HepG2 (cell line): Measurements from ENCODE around the gene C5orf24. TPM values are rescaled to one million over a fixed set of nuclear protein-coding genes. Genes with fewer than 3 reads are reported as not detected.

Experiments
- ASH2L ChIP-seq: fragments of 300-600, 200-600 bp; sonication (generic); IDR thresholded peaks from 2 replicates; pipeline ENCODE4 v1.7.0; 2017; ENCODE audit warnings: low read depth, mild to moderate bottlenecking, moderate library complexity, mixed read lengths, low read length; ENCODE audit not compliant: insufficient read length
- ATM ChIP-seq: fragments of 450-650 bp; IDR thresholded peaks from 2 replicates; pipeline ENCODE4 v1.7.1; 2017; ENCODE audit warnings: mild to moderate bottlenecking, borderline replicate concordance
- CREM ChIP-seq, 2 experiments: sonication (generic) in 1 of 2; formaldehyde crosslinking in 1 of 2; IDR thresholded peaks; 2 replicates each; pipeline versions ENCODE4 v1.4.0 to v1.6.1; 2016 to 2020; ENCODE audit warnings: antibody characterized with exemption in 1 of 2, mild to moderate bottlenecking in 1 of 2, missing genetic modification reagents in 1 of 2
- CSRNP2 ChIP-seq: sonication (generic); formaldehyde crosslinking; conservative IDR thresholded peaks from 2 replicates; pipeline ENCODE4 v1.8.0; 2022; ENCODE audit warnings: low read depth, missing genetic modification reagents
- HOXA9 ChIP-seq: sonication (generic); formaldehyde crosslinking; IDR thresholded peaks from 2 replicates; pipeline ENCODE4 v1.8.1; 2022; ENCODE audit warnings: missing genetic modification reagents, mild to moderate bottlenecking, moderate library complexity, borderline replicate concordance
- MEIS2 ChIP-seq: sonication (generic); formaldehyde crosslinking; IDR thresholded peaks from 2 replicates; pipeline ENCODE4 v1.9.0; 2021; ENCODE audit warnings: mild to moderate bottlenecking, missing genetic modification reagents
- PAXIP1 ChIP-seq: sonication (generic); formaldehyde crosslinking; conservative IDR thresholded peaks from 2 replicates; pipeline ENCODE4 v1.4.0; 2020; ENCODE audit warnings: mild to moderate bottlenecking, missing genetic modification reagents, moderate library complexity
- RNF2 ChIP-seq: fragments of 450-650 bp; conservative IDR thresholded peaks from 2 replicates; pipeline ENCODE4 v1.6.1; 2016; ENCODE audit warnings: low read depth
- SIN3A ChIP-seq: IDR thresholded peaks from 2 replicates; pipeline ENCODE4 v1.6.1; 2011; ENCODE audit warnings: low read depth, mild to moderate bottlenecking, control low read depth, low read length, borderline replicate concordance
- STAT5B ChIP-seq: sonication (generic); formaldehyde crosslinking; IDR thresholded peaks from 2 replicates; pipeline ENCODE4 v1.4.0; 2020; ENCODE audit warnings: missing genetic modification reagents
- UBTF ChIP-seq: sonication (generic); formaldehyde crosslinking; IDR thresholded peaks from 2 replicates; pipeline ENCODE4 v1.4.0; 2020; ENCODE audit warnings: mild to moderate bottlenecking, missing genetic modification reagents
- ZNF276 ChIP-seq: sonication (generic); formaldehyde crosslinking; IDR thresholded peaks from 2 replicates; pipeline ENCODE4 v1.4.0; 2020; ENCODE audit warnings: mild to moderate bottlenecking, low read depth, missing genetic modification reagents
- ZNF451 ChIP-seq: sonication (generic); formaldehyde crosslinking; IDR thresholded peaks from 2 replicates; pipeline ENCODE4 v1.5.0; 2020; ENCODE audit warnings: mild to moderate bottlenecking, missing genetic modification reagents
- ZNF644 ChIP-seq: IDR thresholded peaks from 2 replicates; pipeline ENCODE4 v1.6.1; 2016; ENCODE audit warnings: low read depth
- ZNF709 ChIP-seq: sonication (generic); formaldehyde crosslinking; IDR thresholded peaks from 2 replicates; pipeline ENCODE4 v1.5.0; 2020; ENCODE audit warnings: mild to moderate bottlenecking, missing genetic modification reagents
- ZNF761 ChIP-seq: sonication (generic); formaldehyde crosslinking; conservative IDR thresholded peaks from 2 replicates; pipeline ENCODE4 v1.4.0; 2020; ENCODE audit warnings: mild to moderate bottlenecking, missing genetic modification reagents
- ZSCAN12 ChIP-seq: sonication (generic); formaldehyde crosslinking; IDR thresholded peaks from 2 replicates; pipeline ENCODE4 v1.9.0; 2021; ENCODE audit warnings: mild to moderate bottlenecking, missing genetic modification reagents
- ZSCAN20 ChIP-seq: sonication (generic); formaldehyde crosslinking; IDR thresholded peaks from 2 replicates; pipeline ENCODE4 v1.4.0; 2020; ENCODE audit warnings: missing genetic modification reagents, mild to moderate bottlenecking, borderline replicate concordance
- ZSCAN22 ChIP-seq: sonication (generic); formaldehyde crosslinking; IDR thresholded peaks from 2 replicates; pipeline ENCODE4 v1.4.0; 2020; ENCODE audit warnings: mild to moderate bottlenecking, missing genetic modification reagents
- polyA plus RNA-seq, 8 experiments: library from polyadenylated mRNA; depleted of rRNA in 3 of 8; stranded (reverse) in 7 of 8; unstranded in 1 of 8; fragments of >200 nt; fragmentation: Illumina TruSeq in 4 of 8; extraction: Trizol in 4 of 8; gene quantifications; 2 replicates each; pipeline versions ENCODE4 v1.2.1 to v1.2.3, GENCODE V29; 2011 to 2016; ENCODE audit warnings: low read depth in 4 of 8, missing spikeins in 1 of 8, mixed read lengths in 1 of 8; ENCODE audit not compliant: insufficient read depth in 1 of 8
- total RNA-seq, 5 experiments: library from RNA; depleted of rRNA; stranded (reverse); fragments of >200 nt; fragmentation: Illumina TruSeq; extraction: Trizol; gene quantifications; 2 replicates each; pipeline ENCODE4 v1.2.3, GENCODE V29; 2016; ENCODE audit warnings: low read depth in 1 of 5

Gene C5orf24
- total and polyA plus RNA-seq, 2 of the 13 experiments (the other 11 are each of a cell fraction or from before 2014, with no cell fraction given), result 34.6 to 41.5 TPM

GRCh38 chr5:134873987-134874830, 28.4 kb downstream of the C5orf24 start, which contains the start of gene TXNDC15 (continued):
- peak; percentile 57 for TF ChIP-seq PAXIP1 (CRISPR knock-in tag)
- TF ChIP-seq ZNF451 (CRISPR knock-in tag), result peak; percentile 76
- TF ChIP-seq STAT5B, result no peak
- TF ChIP-seq ZNF761 (CRISPR knock-in tag), result no peak
- no peak for TF ChIP-seq ATM
- TF ChIP-seq ZSCAN22 (CRISPR knock-in tag), result no peak; the same call in 1 of the 2 replicates
- 0 out of 2 replicates have a peak, but pooled peaks have one; percentile 12 for TF ChIP-seq HOXA9 (CRISPR knock-in tag)
- peak; percentile 55; the same call in 1 of the 2 replicates for TF ChIP-seq ZSCAN20
- TF ChIP-seq SIN3A, result no peak
- TF ChIP-seq RNF2, result no peak
- TF ChIP-seq CREM (IDR thresholded peaks at IDR 0.05), result no peak
- no peak for TF ChIP-seq CREM (CRISPR knock-in tag; IDR thresholded peaks at IDR 0.05)
- peak; percentile 70; the same call in 1 of the 2 replicates for TF ChIP-seq ZNF276
- TF ChIP-seq CSRNP2, result no peak
- TF ChIP-seq ZNF644 (CRISPR knock-in tag), result peak; percentile 48; the same call in 1 of the 2 replicates
- TF ChIP-seq ZSCAN12, result no peak
- TF ChIP-seq MEIS2 (CRISPR knock-in tag), result peak; percentile 91
- TF ChIP-seq UBTF (CRISPR knock-in tag), result peak; percentile 99
- peak; percentile 86 for TF ChIP-seq ASH2L
- TF ChIP-seq ZNF709 (CRISPR knock-in tag), result peak; percentile 84
